ENCODE measurements around the gene CYP46A1. TPM values are rescaled to one million over a fixed set of nuclear protein-coding genes. Genes with fewer than 3 reads are reported as not detected.

The CYP46A1 gene
- total and polyA plus RNA-seq, 4 donors: 0.14 to 0.92 (median 0.48) TPM

DNA sequence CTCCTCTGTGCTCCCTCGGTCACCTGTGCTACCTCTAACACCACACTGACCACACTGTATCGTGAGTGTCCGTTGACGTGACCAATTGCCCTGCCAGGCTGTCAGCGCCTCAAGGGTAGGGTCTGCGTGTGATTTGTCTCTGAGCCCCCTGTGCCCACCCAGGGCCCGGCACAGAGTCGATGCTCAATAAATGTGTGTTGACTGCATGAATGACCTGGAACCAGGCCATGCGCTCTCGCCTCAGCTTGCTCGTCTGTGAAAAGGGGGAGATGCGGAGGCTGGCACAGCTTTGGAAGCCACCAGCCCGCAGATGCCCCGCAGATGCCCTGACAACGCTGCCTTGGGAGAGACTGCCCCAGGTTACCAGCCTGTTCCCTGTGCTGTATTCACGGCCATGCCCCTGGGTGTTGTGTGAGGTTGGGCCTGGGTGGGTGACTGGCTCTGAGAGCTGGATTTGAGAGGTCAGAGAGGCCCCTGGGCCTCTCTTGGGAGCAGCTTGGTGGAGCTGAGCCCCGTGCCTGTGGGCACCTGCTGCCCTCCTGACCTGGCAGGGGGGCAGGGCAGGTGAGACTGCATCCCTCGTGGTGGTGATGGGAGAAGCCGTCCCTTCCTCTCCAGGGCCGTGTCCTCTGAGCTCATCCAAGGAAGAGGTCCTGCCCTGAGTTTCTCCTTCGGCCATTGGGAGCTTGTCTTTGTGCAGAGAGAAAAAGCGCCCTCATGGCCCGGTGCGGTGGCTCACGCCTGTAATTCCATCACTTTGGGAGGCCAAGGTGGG lies 43.2 kb downstream of the CYP46A1 start:
- 91% methylated on average over 25 of the region's 25 CpGs for WGBS

More for the DNA sequence above, 43.2 kb downstream of the CYP46A1 start:
- DNase-seq (ENCODE audit: low spot score): peak; percentile 28
- no peak overlapping the region for H3K27ac ChIP-seq (ENCODE audit: low read depth in 1 of 2, low read length in 2 of 2)
- no peak overlapping the region for H3K4me3 ChIP-seq (ENCODE audit: low read depth in 1 of 3, low read length in 3 of 3)
- no peak overlapping the region for H3K9ac ChIP-seq (ENCODE audit: low read depth in 1 of 2, low read length in 2 of 2)
- H3K9me3 ChIP-seq (ENCODE audit: control insufficient read depth in 4 of 4, low read length in 3 of 4): no peaks in the 10 kb centered on the region
- TF ChIP-seq, protein P1, sequence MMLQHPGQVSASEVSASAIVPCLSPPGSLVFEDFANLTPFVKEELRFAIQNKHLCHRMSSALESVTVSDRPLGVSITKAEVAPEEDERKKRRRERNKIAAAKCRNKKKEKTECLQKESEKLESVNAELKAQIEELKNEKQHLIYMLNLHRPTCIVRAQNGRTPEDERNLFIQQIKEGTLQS (IDR thresholded peaks at IDR 0.05): no peak
- TF ChIP-seq HNF4A (conservative IDR thresholded peaks at IDR 0.05) (no peak), GABPA (IDR thresholded peaks at IDR 0.05 in 1 of 2, conservative IDR thresholded peaks at IDR 0.05 in 1 of 2) (no peak), FOXA2 (IDR thresholded peaks at IDR 0.05) (no peak), SP1 (IDR thresholded peaks at IDR 0.05) (no peak), YY1 (IDR thresholded peaks at IDR 0.05) (no peak), TAF1 (conservative IDR thresholded peaks at IDR 0.05) (no peak), RAD21 (IDR thresholded peaks at IDR 0.05) (no peak), FOXA1 (IDR thresholded peaks at IDR 0.05) (no peak), EGR1 (IDR thresholded peaks at IDR 0.05; ENCODE audit: low read depth in 2 of 2) (no peak), JUND (IDR thresholded peaks at IDR 0.05) (no peak), HNF4G (IDR thresholded peaks at IDR 0.05) (no peak), NR2F2 (IDR thresholded peaks at IDR 0.05) (no peak), RXRA (IDR thresholded peaks at IDR 0.05) (no peak)
- TF ChIP-seq, protein P2, sequence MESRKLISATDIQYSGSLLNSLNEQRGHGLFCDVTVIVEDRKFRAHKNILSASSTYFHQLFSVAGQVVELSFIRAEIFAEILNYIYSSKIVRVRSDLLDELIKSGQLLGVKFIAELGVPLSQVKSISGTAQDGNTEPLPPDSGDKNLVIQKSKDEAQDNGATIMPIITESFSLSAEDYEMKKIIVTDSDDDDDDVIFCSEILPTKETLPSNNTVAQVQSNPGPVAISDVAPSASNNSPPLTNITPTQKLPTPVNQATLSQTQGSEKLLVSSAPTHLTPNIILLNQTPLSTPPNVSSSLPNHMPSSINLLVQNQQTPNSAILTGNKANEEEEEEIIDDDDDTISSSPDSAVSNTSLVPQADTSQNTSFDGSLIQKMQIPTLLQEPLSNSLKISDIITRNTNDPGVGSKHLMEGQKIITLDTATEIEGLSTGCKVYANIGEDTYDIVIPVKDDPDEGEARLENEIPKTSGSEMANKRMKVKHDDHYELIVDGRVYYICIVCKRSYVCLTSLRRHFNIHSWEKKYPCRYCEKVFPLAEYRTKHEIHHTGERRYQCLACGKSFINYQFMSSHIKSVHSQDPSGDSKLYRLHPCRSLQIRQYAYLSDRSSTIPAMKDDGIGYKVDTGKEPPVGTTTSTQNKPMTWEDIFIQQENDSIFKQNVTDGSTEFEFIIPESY (IDR thresholded peaks at IDR 0.05): no peak
- TF ChIP-seq, protein P3, sequence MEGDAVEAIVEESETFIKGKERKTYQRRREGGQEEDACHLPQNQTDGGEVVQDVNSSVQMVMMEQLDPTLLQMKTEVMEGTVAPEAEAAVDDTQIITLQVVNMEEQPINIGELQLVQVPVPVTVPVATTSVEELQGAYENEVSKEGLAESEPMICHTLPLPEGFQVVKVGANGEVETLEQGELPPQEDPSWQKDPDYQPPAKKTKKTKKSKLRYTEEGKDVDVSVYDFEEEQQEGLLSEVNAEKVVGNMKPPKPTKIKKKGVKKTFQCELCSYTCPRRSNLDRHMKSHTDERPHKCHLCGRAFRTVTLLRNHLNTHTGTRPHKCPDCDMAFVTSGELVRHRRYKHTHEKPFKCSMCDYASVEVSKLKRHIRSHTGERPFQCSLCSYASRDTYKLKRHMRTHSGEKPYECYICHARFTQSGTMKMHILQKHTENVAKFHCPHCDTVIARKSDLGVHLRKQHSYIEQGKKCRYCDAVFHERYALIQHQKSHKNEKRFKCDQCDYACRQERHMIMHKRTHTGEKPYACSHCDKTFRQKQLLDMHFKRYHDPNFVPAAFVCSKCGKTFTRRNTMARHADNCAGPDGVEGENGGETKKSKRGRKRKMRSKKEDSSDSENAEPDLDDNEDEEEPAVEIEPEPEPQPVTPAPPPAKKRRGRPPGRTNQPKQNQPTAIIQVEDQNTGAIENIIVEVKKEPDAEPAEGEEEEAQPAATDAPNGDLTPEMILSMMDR (IDR thresholded peaks at IDR 0.05; ENCODE audit: low read depth, low read length, missing input control): no peak
- TF ChIP-seq, protein P4, sequence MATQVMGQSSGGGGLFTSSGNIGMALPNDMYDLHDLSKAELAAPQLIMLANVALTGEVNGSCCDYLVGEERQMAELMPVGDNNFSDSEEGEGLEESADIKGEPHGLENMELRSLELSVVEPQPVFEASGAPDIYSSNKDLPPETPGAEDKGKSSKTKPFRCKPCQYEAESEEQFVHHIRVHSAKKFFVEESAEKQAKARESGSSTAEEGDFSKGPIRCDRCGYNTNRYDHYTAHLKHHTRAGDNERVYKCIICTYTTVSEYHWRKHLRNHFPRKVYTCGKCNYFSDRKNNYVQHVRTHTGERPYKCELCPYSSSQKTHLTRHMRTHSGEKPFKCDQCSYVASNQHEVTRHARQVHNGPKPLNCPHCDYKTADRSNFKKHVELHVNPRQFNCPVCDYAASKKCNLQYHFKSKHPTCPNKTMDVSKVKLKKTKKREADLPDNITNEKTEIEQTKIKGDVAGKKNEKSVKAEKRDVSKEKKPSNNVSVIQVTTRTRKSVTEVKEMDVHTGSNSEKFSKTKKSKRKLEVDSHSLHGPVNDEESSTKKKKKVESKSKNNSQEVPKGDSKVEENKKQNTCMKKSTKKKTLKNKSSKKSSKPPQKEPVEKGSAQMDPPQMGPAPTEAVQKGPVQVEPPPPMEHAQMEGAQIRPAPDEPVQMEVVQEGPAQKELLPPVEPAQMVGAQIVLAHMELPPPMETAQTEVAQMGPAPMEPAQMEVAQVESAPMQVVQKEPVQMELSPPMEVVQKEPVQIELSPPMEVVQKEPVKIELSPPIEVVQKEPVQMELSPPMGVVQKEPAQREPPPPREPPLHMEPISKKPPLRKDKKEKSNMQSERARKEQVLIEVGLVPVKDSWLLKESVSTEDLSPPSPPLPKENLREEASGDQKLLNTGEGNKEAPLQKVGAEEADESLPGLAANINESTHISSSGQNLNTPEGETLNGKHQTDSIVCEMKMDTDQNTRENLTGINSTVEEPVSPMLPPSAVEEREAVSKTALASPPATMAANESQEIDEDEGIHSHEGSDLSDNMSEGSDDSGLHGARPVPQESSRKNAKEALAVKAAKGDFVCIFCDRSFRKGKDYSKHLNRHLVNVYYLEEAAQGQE (IDR thresholded peaks at IDR 0.05): no peak
- TF ChIP-seq, protein P5, sequence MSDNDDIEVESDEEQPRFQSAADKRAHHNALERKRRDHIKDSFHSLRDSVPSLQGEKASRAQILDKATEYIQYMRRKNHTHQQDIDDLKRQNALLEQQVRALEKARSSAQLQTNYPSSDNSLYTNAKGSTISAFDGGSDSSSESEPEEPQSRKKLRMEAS (IDR thresholded peaks at IDR 0.05): no peak
- H3K4me1 ChIP-seq (ENCODE audit: control insufficient read depth in 4 of 4, insufficient read depth in 4 of 4, low read length in 3 of 4): peaks cover 0 to 22% (median 2%) of the 10 kb centered on the region in 4 donors
- no peaks in the 10 kb centered on the region for H3K36me3 ChIP-seq (ENCODE audit: control insufficient read depth in 4 of 4, insufficient read depth in 3 of 4, low read depth in 1 of 4, low read length in 3 of 4)
- no peaks in the 10 kb centered on the region for H3K27me3 ChIP-seq (ENCODE audit: control insufficient read depth in 4 of 4, insufficient read depth in 4 of 4, low read length in 3 of 4)

All from liver (tissue), 9 donors.